GM23248 (cell line): Measurements from ENCODE around the gene ATP8A2. TPM values are rescaled to one million over a fixed set of nuclear protein-coding genes. Genes with fewer than 3 reads are reported as not detected.

Experiments
- DNase-seq: peaks from one replicate; pipeline ENCODE4 v3.0.0-alpha.2; 2015
- H2AFZ ChIP-seq: fragments of 200-600 bp; sonication (generic); 2 replicates; pipeline ENCODE4 v1.6.1; 2016; ENCODE audit warnings: antibody characterized with exemption
- H3F3A ChIP-seq: fragments of 200-600 bp; sonication (generic); 2 replicates; pipeline ENCODE4 v1.6.1; 2016; ENCODE audit warnings: mild to moderate bottlenecking, antibody characterized with exemption, mixed run types; ENCODE audit not compliant: insufficient read depth
- H3K27ac ChIP-seq: fragments of 200-600 bp; sonication (generic); 2 replicates; pipeline ENCODE4 v1.5.1; 2016; ENCODE audit warnings: mild to moderate bottlenecking
- H3K27me3 ChIP-seq: fragments of 200-600 bp; sonication (generic); replicated peaks from 2 replicates; pipeline ENCODE4 v1.6.1; 2016; ENCODE audit warnings: mild to moderate bottlenecking; ENCODE audit not compliant: insufficient read depth
- H3K36me3 ChIP-seq: fragments of 200-600 bp; sonication (generic); 2 replicates; pipeline ENCODE4 v1.6.1; 2016; ENCODE audit warnings: low read depth, mild to moderate bottlenecking
- H3K4me1 ChIP-seq: fragments of 200-600 bp; sonication (generic); 2 replicates; pipeline ENCODE4 v1.6.1; 2016; ENCODE audit warnings: mild to moderate bottlenecking; ENCODE audit not compliant: insufficient read depth
- H3K4me2 ChIP-seq: fragments of 200-600 bp; sonication (generic); one replicate; pipeline ENCODE4 v1.6.1; 2016; ENCODE audit warnings: mild to moderate bottlenecking; ENCODE audit not compliant: unreplicated experiment
- H3K4me3 ChIP-seq: fragments of 200-600 bp; sonication (generic); 2 replicates; pipeline ENCODE4 v1.5.1; 2016; ENCODE audit warnings: mild to moderate bottlenecking
- H3K79me2 ChIP-seq: fragments of 200-600 bp; sonication (generic); 2 replicates; pipeline ENCODE4 v1.6.1; 2016; ENCODE audit warnings: mild to moderate bottlenecking; ENCODE audit not compliant: insufficient read depth
- H3K9ac ChIP-seq: fragments of 200-600 bp; sonication (generic); 2 replicates; pipeline ENCODE4 v1.6.1; 2016; ENCODE audit warnings: mild to moderate bottlenecking
- H3K9me2 ChIP-seq: fragments of 200-600 bp; sonication (generic); 2 replicates; pipeline ENCODE4 v1.6.1; 2016; ENCODE audit warnings: mixed run types, mild to moderate bottlenecking, moderate library complexity; ENCODE audit not compliant: insufficient read depth
- H3K9me3 ChIP-seq: fragments of 200-600 bp; sonication (generic); one replicate; pipeline ENCODE4 v1.6.1; 2017; ENCODE audit warnings: low read depth
- H4K20me1 ChIP-seq: fragments of 200-600 bp; sonication (generic); 2 replicates; pipeline ENCODE4 v1.6.0; 2016; ENCODE audit not compliant: insufficient read depth
- EZH2 ChIP-seq: fragments of 200-600 bp; sonication (generic); IDR thresholded peaks from 2 replicates; pipeline ENCODE4 v1.6.1; 2018; ENCODE audit warnings: antibody characterized with exemption, mild to moderate bottlenecking; ENCODE audit not compliant: insufficient read depth, poor library complexity, severe bottlenecking
- EZH2phosphoT487 ChIP-seq: fragments of 200-600 bp; sonication (generic); IDR thresholded peaks from 2 replicates; pipeline ENCODE4 v1.6.1; 2018; ENCODE audit warnings: antibody characterized with exemption, moderate library complexity, mild to moderate bottlenecking, low read depth; ENCODE audit not compliant: insufficient read depth
- WGBS, 2 experiments: methylation state at CpG; one replicate each; pipeline ENCODE4 v1.1.6; 2015 to 2017; ENCODE audit warnings: low lambda C conversion rate in 2 of 2, low coverage in 1 of 2; ENCODE audit errors: missing lambda C conversion rate in 2 of 2; 5-methylcytosine and 5-hydroxymethylcytosine counted together
- in situ Hi-C: fragments of 300-500 bp; cut with MboI; formaldehyde crosslinking; loops from 2 replicates; pipeline ENCODE4 v1.15.0; 2020
- polyA plus RNA-seq: library from polyadenylated mRNA; unstranded; fragments of >200 nt; fragmentation: Nextera tagmentation; extraction: Ambion mirVana; gene quantifications from 2 replicates; pipeline ENCODE4 v1.2.1, GENCODE V29; 2016
- total RNA-seq: library from RNA; depleted of rRNA; stranded (reverse); fragments of >200 nt; shearing (Covaris generic); gene quantifications from 2 replicates; pipeline ENCODE4 v1.2.3, GENCODE V29; 2014

ATP8A2 gene
- total and polyA plus RNA-seq, 2 experiments from 2014 or later, result under 0.01 to 0.05 TPM

DNA sequence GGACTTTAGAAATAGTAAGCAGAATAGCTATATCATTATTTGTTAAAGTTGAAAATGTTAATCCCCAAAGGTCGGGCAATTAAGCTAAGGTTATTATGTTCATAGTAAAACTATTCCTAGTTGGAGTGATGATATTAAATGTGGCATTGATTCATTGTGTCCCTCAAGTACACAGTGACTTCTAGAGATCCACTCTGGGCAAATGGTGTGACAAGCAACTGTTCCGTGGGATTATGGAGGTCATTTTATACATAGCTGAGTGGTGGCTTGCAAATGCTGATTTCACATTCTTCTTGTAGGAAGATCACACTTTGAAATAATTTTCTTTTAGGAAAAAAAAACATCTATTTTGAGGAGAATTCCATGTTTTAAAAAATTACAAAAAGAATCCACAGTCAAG is 317.8 kb downstream of the ATP8A2 start:
- no peak overlapping the region for H2AFZ ChIP-seq
- no peak overlapping the region for H3K9ac ChIP-seq
- no peaks in the 10 kb centered on the region for H3K4me1 ChIP-seq
- in situ Hi-C loops, result no loop called here
- no peak for DNase-seq
- H4K20me1 ChIP-seq, result no peaks in the 10 kb centered on the region
- H3K9me3 ChIP-seq, result no peaks in the 10 kb centered on the region
- no peak overlapping the region for H3K27ac ChIP-seq
- no peak overlapping the region for H3K4me2 ChIP-seq
- WGBS, 2 experiments, result 7 to 28% methylated on average over 2 of the region's 2 CpGs
- no peak for TF ChIP-seq EZH2
- no peak for TF ChIP-seq EZH2phosphoT487
- H3K27me3 ChIP-seq, result no peaks in the 10 kb centered on the region
- no peaks in the 10 kb centered on the region for H3K9me2 ChIP-seq
- H3F3A ChIP-seq, result no peaks in the 10 kb centered on the region
- H3K36me3 ChIP-seq, result no peaks in the 10 kb centered on the region
- H3K4me3 ChIP-seq, result no peak overlapping the region
- H3K79me2 ChIP-seq, result no peaks in the 10 kb centered on the region

DNA sequence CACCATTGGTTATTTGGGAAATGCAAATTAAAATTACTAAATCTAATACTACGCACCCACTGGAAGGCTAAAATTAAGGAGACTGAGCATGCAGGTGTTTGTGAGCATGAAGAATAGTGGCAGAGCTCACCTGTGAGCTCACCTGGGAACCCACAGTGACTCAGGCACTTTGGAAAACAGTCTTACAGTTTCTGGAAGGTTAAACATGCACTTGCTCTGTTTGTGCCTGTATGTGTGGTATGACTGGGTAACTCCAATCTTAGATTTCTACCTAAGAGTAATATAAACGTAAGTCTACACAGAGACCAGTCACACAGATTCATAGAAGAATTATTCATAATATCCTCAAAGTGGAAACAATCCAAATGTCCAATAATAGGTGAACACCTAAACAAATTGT is 318.8 kb downstream of the ATP8A2 start:
- H3K9ac ChIP-seq, result no peak overlapping the region
- H3K9me2 ChIP-seq, result no peaks in the 10 kb centered on the region
- no peaks in the 10 kb centered on the region for H3K79me2 ChIP-seq
- no peak overlapping the region for H3K27ac ChIP-seq
- in situ Hi-C loops, result no loop called here
- DNase-seq, result no peak
- H2AFZ ChIP-seq, result no peak overlapping the region
- H3K9me3 ChIP-seq, result no peaks in the 10 kb centered on the region
- no peaks in the 10 kb centered on the region for H3F3A ChIP-seq
- WGBS, 2 experiments, result 23 to 27% methylated on average over 2 of the region's 2 CpGs
- H3K27me3 ChIP-seq, result no peaks in the 10 kb centered on the region
- H4K20me1 ChIP-seq, result no peaks in the 10 kb centered on the region
- H3K4me2 ChIP-seq, result no peak overlapping the region
- no peak for TF ChIP-seq EZH2
- no peak for TF ChIP-seq EZH2phosphoT487
- H3K4me1 ChIP-seq, result no peaks in the 10 kb centered on the region
- H3K36me3 ChIP-seq, result no peaks in the 10 kb centered on the region
- H3K4me3 ChIP-seq, result no peak overlapping the region

- H2AFZ ChIP-seq, result no peak overlapping the region
- DNase-seq, result no peak
- no peaks in the 10 kb centered on the region for H3K9me2 ChIP-seq
These were observed 319.9 kb downstream of the ATP8A2 start for GRCh38 chr13:25691654-25692053.

DNA sequence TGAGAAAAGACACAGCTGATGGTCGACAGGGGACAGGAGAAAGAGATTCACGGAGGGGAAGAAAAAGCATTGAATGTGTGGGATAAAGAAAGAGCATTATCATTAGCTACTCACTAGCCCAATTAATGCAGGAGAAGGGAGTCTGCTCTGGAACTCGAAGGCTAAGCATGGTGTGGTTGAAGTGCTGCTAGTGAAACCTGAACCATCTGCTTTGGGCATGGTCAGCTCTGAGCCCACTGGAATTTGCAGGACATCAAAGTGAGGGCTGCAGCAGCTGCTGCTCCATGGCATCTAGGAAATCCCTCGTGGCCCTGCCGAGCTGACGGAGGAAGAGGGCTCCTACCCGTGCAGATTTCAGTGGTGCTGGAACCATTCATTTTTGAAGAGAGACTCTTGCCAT is 320.3 kb downstream of the ATP8A2 start:
- in situ Hi-C loops, result no loop called here
- Histone ChIP-seq H2AFZ (no peak overlapping the region), H3K4me3 (no peak overlapping the region), H3K4me2 (no peak overlapping the region), H3K27ac (no peak overlapping the region), H3K36me3 (no peaks in the 10 kb centered on the region), H3K27me3 (no peaks in the 10 kb centered on the region), H3K9me2 (no peaks in the 10 kb centered on the region), H3K79me2 (no peaks in the 10 kb centered on the region), H4K20me1 (no peaks in the 10 kb centered on the region), H3K9me3 (no peaks in the 10 kb centered on the region), H3K9ac (no peak overlapping the region), H3F3A (no peaks in the 10 kb centered on the region), H3K4me1 (no peaks in the 10 kb centered on the region)
- 16 to 20% methylated on average over 7 of the region's 7 CpGs for WGBS, 2 experiments
- TF ChIP-seq EZH2, result no peak
- TF ChIP-seq EZH2phosphoT487, result no peak
- no peak for DNase-seq

More at GRCh38 chr13:25691654-25692053, 319.9 kb downstream of the ATP8A2 start:
- Histone ChIP-seq H3K79me2 (no peaks in the 10 kb centered on the region), H4K20me1 (no peaks in the 10 kb centered on the region), H3K4me3 (no peak overlapping the region), H3K36me3 (no peaks in the 10 kb centered on the region), H3F3A (no peaks in the 10 kb centered on the region), H3K27ac (no peak overlapping the region), H3K4me2 (no peak overlapping the region), H3K27me3 (no peaks in the 10 kb centered on the region), H3K9ac (no peak overlapping the region), H3K9me3 (no peaks in the 10 kb centered on the region), H3K4me1 (no peaks in the 10 kb centered on the region)
- 9 to 15% methylated on average over 2 of the region's 2 CpGs for WGBS, 2 experiments
- no peak for TF ChIP-seq EZH2phosphoT487
- no peak for TF ChIP-seq EZH2
- in situ Hi-C loops, result no loop called here

DNA sequence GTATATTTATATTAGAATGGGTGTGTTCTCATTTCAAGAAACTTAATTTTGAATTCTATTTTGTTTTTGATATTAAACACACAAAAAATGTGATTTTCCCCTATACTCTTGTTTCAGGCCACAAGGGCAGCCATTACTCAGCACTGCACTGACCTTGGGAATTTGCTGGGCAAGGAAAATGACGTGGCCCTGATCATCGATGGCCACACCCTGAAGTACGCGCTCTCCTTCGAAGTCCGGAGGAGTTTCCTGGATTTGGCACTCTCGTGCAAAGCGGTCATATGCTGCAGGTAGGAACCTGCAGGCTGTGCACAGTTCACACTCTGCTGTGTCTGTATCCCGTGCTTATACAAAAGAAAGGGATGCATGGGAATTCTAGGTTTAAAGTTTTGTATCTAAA is 327.3 kb downstream of the ATP8A2 start:
- no peak for TF ChIP-seq EZH2phosphoT487
- TF ChIP-seq EZH2, result no peak

More for the DNA sequence above, 327.3 kb downstream of the ATP8A2 start:
- Histone ChIP-seq H4K20me1 (no peaks in the 10 kb centered on the region), H3K79me2 (no peaks in the 10 kb centered on the region), H3K4me1 (no peaks in the 10 kb centered on the region), H3K4me3 (no peak overlapping the region), H3F3A (no peaks in the 10 kb centered on the region), H3K9me2 (no peaks in the 10 kb centered on the region), H3K9me3 (no peaks in the 10 kb centered on the region), H3K9ac (no peak overlapping the region), H3K4me2 (no peak overlapping the region), H2AFZ (no peak overlapping the region), H3K27me3 (no peaks in the 10 kb centered on the region), H3K36me3 (no peaks in the 10 kb centered on the region), H3K27ac (no peak overlapping the region)
- DNase-seq, result no peak
- 53 to 56% methylated on average over 8 to 9 of the region's 9 CpGs for WGBS, 2 experiments
- in situ Hi-C loops, result no loop called here
